Mammary epithelial cell (primary cell): Measurements from ENCODE around the gene EEF2K.

Experiments used
- EZH2 ChIP-seq: IDR thresholded peaks from 2 replicates; pipeline ENCODE4 v1.6.1; 2012; ENCODE audit warnings: low read length, inconsistent platforms, borderline replicate concordance
- TF ChIP-seq, protein P1 (sequence below), 2 donors: IDR thresholded peaks in 1 of 2; conservative IDR thresholded peaks in 1 of 2; 2 replicates each; pipeline ENCODE4 v1.5.1; 2011 to 2012; ENCODE audit warnings: inconsistent platforms in 2 of 2, low read length in 2 of 2, mild to moderate bottlenecking in 2 of 2, control low read depth in 1 of 2, low read depth in 1 of 2; ENCODE audit not compliant: insufficient read depth in 1 of 2; ENCODE audit errors: extremely low read depth in 1 of 2

DNA sequence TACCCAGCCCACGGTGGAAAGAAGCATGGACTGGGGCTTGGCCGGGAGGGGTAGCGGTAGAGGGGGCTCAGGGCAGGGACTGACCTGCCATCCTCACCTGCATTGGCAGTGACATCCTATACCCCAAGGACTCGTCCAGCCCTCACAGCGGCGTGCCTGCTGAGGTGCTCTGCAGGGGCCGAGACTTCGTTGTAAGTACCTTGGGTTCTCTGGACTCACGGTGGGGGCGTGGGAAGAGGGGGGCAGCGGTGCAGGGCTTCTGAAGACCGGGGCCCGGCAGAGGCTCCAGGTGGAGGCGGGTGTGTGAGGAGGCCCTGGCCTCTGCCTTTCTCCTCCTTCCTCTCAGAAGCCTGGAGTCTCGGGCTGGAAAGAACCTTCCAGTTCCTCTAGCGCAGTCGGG lies 116.7 kb downstream of the EEF2K start:
- TF ChIP-seq, protein P1, sequence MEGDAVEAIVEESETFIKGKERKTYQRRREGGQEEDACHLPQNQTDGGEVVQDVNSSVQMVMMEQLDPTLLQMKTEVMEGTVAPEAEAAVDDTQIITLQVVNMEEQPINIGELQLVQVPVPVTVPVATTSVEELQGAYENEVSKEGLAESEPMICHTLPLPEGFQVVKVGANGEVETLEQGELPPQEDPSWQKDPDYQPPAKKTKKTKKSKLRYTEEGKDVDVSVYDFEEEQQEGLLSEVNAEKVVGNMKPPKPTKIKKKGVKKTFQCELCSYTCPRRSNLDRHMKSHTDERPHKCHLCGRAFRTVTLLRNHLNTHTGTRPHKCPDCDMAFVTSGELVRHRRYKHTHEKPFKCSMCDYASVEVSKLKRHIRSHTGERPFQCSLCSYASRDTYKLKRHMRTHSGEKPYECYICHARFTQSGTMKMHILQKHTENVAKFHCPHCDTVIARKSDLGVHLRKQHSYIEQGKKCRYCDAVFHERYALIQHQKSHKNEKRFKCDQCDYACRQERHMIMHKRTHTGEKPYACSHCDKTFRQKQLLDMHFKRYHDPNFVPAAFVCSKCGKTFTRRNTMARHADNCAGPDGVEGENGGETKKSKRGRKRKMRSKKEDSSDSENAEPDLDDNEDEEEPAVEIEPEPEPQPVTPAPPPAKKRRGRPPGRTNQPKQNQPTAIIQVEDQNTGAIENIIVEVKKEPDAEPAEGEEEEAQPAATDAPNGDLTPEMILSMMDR (conservative IDR thresholded peaks at IDR 0.05 in 1 of 2, IDR thresholded peaks at IDR 0.05 in 1 of 2; ENCODE audit: extremely low read depth in 1 of 2, insufficient read depth in 1 of 2, low read depth in 1 of 2, low read length in 2 of 2) = no peak
- TF ChIP-seq EZH2 = no peak
